ENCODE results near the gene EXOC3. TPM values are rescaled to one million over a fixed set of nuclear protein-coding genes. Genes with fewer than 3 reads are reported as not detected.

Gene EXOC3
- total and polyA plus RNA-seq, 10 of the 15 experiments (the other 5 are each of a cell fraction or from before 2014, with no cell fraction given), result 1.6 to 53.0 (median 27.9) TPM

GRCh38 chr5:435961-436640 is 6.9 kb upstream of the EXOC3 start:
- SMC1A ChIA-PET (ENCODE audit: uncharacterized antibody, unreplicated experiment), result interaction anchor here (1.0 kb wide), 1 partner anchor 11 kb away, joined by 3 read pairs; no protein-coding TSS in a partner anchor
- DNase-seq (ENCODE audit: low read depth, low spot score), result no peak
- Histone ChIP-seq H3K9me3 (replicated peaks; ENCODE audit: control insufficient read depth, insufficient read depth, low read length) (no peaks in the 10 kb centered on the region), H4K20me1 (ENCODE audit: control insufficient read depth, insufficient read depth) (no peaks in the 10 kb centered on the region), H2AFZ (ENCODE audit: control insufficient read depth, low read depth, low read length) (no peak overlapping the region), H3K27me3 (replicated peaks in 1 of 2; ENCODE audit: control insufficient read depth in 2 of 2, insufficient read depth in 2 of 2, low read length in 1 of 2) (no peaks in the 10 kb centered on the region), H3K79me2 (ENCODE audit: control insufficient read depth, insufficient read depth, low read length) (no peaks in the 10 kb centered on the region), H3K4me3 (no peak overlapping the region), H3K36me3 (ENCODE audit: control insufficient read depth in 2 of 2, insufficient read depth in 2 of 2, low read length in 1 of 2) (peaks cover 3 to 16% of the 10 kb centered on the region in 2 experiments; a peak in 3 of 4 replicates), H3K9ac (ENCODE audit: control insufficient read depth, insufficient read depth, low read length) (no peak overlapping the region), H3K4me1 (ENCODE audit: control insufficient read depth, insufficient read depth, low read length) (peaks cover 14% of the 10 kb centered on the region), H3K4me2 (ENCODE audit: control insufficient read depth, insufficient read depth) (no peak overlapping the region), H3K27ac (ENCODE audit: control insufficient read depth, insufficient read depth) (no peak overlapping the region)
- POLR2A ChIA-PET, result interaction anchor here (0.6 kb wide), 1 partner anchor 115 kb away, joined by 3 read pairs; no protein-coding TSS in a partner anchor
- CTCF ChIA-PET, result interaction anchor here (0.8 to 2.1 kb wide), 2 partner anchors 115 to 118 kb away, joined by 3 to 13 read pairs; partner anchors contain the start of gene AHRR
- RAD21 ChIA-PET (ENCODE audit: unreplicated experiment), result interaction anchor here (2.0 to 2.2 kb wide), 2 partner anchors 119 kb away, joined by 9 to 12 read pairs; no protein-coding TSS in a partner anchor
- no peak for FAIRE-seq
- in situ Hi-C loops (cut with MboI), result loop anchor here (5.0 kb wide), 1 partner anchor 119 kb away; no protein-coding TSS in a partner anchor
- peak; percentile 49 for ATAC-seq
- 83% methylated on average over 16 of the region's 18 CpGs for WGBS (ENCODE audit: insufficient coverage, insufficient replicate concordance, low lambda C conversion rate, missing lambda C conversion rate)
- intact Hi-C loops (cut with micrococcal nuclease; ENCODE audit: unreplicated experiment), result no loop called here
- TF ChIP-seq CTCF (IDR thresholded peaks at IDR 0.05 in 2 of 3, conservative IDR thresholded peaks at IDR 0.05 in 1 of 3; ENCODE audit: control insufficient read depth in 2 of 3, extremely low read depth in 1 of 3, insufficient read depth in 1 of 3, low read depth in 3 of 3, low read length in 3 of 3) (peak in 2 of 3 experiments; percentile 20 to 21; a peak in 2 of 6 replicates), SMC3 (IDR thresholded peaks at IDR 0.05; ENCODE audit: borderline replicate concordance, low read length) (peak; percentile 18; the same call in 1 of the 2 replicates), RAD21 (IDR thresholded peaks at IDR 0.05; ENCODE audit: insufficient read depth, low read depth, low read length) (peak; percentile 39), NR2C1 (IDR thresholded peaks at IDR 0.05) (no peak), POLR2A (IDR thresholded peaks at IDR 0.05; ENCODE audit: low read depth, low read length) (peak; percentile 53)
- no TSS peak for BruUV-seq (replicated peaks)
